GM10266 (cell line): ENCODE data around the gene NLRP7.

Experiments
- DNase-seq: peaks from one replicate; pipeline ENCODE4 v3.0.0; 2012; ENCODE audit errors: extremely low spot score
- TF ChIP-seq, protein P1 (sequence below): IDR thresholded peaks from 2 replicates; pipeline ENCODE4 v1.5.1; 2012; ENCODE audit warnings: mild to moderate bottlenecking, low read depth; ENCODE audit not compliant: control insufficient read depth, insufficient read depth; ENCODE audit errors: missing control alignments

The NLRP7 gene

DNA sequence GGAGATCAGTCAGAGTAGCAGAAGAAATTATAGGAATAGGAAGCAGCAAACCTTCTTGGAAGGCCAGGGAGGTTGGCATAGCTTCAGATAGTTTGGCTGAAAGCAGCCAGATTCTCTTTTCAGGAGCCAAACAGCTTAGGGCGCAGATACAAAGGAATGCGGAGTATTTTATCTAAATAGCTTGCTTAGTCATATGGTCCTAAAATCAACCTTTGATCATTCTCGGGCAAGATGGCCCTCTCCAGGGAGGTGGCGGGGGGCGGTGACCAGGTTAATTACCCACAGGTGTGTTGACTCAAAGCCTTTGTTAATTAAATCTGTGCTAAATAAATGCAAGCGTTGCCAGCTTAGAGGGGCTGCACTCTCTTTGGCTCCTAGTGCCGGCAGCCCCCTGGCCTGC lies 53.9 kb downstream of the NLRP7 start:
- DNase-seq = no peak
- TF ChIP-seq, protein P1, sequence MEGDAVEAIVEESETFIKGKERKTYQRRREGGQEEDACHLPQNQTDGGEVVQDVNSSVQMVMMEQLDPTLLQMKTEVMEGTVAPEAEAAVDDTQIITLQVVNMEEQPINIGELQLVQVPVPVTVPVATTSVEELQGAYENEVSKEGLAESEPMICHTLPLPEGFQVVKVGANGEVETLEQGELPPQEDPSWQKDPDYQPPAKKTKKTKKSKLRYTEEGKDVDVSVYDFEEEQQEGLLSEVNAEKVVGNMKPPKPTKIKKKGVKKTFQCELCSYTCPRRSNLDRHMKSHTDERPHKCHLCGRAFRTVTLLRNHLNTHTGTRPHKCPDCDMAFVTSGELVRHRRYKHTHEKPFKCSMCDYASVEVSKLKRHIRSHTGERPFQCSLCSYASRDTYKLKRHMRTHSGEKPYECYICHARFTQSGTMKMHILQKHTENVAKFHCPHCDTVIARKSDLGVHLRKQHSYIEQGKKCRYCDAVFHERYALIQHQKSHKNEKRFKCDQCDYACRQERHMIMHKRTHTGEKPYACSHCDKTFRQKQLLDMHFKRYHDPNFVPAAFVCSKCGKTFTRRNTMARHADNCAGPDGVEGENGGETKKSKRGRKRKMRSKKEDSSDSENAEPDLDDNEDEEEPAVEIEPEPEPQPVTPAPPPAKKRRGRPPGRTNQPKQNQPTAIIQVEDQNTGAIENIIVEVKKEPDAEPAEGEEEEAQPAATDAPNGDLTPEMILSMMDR = no peak

DNA sequence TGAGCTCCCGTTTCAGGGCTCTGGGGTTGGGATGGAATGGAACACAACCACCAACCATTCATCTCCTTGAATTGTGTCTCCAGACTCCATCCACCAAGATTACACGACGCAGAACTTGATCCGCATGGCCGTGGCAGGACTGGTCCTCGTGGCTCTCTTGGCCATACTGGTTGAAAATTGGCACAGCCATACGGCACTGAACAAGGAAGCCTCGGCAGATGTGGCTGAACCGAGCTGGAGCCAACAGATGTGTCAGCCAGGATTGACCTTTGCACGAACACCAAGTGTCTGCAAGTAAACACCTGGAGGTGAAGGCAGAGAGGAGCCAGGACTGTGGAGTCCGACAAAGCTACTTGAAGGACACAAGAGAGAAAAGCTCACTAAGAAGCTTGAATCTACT lies 57.8 kb downstream of the NLRP7 start:
- no peak for DNase-seq
- TF ChIP-seq, protein P1 = no peak

DNA sequence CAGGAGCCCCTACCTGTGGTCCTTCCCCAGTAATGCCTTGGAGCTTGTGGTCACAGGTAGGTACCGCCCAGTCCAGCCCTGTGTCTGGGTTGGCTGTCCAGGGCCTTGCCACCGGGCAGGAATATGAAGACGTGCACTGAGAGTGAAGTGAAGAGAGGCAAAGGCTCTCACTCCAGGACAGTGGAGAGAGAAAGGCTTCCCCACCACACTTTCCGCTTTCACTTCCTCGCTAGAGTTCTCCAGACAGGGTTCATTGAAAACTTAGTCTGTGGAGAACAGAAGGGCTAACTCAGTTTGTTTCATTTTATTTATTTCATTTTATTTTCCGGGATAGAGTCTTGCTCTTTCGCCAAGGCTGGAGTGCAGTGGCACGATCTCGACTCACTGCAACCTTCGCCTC lies 59.1 kb downstream of the NLRP7 start:
- TF ChIP-seq, protein P1 = no peak
- DNase-seq = no peak

DNA sequence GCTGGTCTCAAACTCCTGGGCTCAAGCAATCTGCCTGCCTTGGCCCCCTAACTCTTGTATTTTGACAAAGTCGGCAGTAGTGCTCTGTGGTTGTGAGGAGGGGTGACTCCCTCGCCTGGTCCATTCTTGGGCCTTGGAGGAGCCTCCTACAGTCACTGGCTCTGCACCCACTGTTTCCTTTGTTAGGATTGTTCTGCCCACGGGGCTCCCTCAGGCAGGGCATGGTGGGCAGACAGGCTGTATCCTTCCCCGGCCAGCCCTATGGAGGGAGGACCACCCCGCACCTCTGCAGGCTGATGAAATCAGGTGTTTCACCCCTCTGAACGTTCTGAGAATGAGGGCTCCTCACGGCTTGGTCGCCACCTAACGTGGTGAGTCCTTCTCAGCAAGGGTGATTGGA lies 64.1 kb downstream of the NLRP7 start:
- DNase-seq = no peak
- TF ChIP-seq, protein P1 = no peak

DNA sequence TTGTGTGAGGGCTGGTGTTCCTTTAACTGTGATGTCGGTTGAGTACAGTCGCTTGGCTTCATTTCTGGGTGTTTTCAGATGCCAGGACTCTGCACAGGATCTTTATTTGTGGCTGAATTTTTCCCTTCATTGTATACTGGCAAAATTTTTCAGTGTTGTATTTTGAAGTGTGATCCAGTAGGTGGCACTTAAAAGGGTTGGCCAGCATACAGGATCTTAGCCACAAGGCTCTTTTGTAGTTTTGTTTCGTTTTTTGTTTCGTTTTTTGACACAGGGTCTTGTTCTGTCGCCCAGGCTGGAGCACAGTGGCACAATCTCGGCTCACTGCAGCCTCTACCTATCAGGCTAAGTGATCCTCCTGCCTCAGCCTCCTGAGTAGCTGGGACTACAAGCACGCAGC lies 64.6 kb downstream of the NLRP7 start:
- DNase-seq = peak; percentile 45
- TF ChIP-seq, protein P1 = peak; percentile 25

DNA sequence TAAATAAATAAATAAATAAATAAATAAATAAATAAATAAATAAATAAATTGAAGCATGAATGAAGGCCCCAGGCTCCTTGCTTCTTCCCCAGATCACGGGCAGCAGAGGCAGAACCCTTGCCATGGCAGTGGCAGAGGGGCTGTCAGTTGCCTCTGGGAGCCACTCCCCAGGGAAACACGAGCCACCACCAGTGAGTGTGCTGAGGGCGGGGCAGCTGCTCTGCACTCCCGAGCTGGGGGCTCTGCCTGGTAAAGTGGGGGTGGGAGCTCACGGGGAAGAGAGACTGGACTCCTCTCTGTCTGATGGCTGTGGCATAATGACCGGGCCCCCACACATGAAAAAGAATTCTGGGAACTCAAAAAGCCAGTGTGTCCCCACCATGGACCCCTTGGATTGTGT lies 65.4 kb downstream of the NLRP7 start:
- DNase-seq = no peak
- TF ChIP-seq, protein P1 = no peak

DNA sequence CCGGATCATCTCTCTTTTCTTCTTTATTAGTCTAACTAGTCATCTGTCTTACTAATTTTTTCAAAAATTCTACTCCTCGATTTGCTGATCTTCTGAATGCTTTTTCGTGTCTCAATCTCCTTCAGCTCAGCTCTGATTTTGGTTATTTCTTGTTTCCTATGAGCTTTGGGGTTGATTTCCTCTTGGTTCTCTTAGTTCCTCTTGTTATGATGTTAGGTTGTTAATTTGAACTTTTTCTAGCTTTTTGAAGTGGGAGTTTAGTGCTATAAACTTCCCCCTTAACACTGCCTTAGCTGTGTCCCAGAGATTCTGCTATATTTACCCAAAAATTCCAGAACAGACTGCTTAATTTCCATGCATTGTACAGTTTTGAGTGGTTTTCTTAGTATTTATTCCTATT lies 69.9 kb downstream of the NLRP7 start:
- TF ChIP-seq, protein P1 = no peak
- DNase-seq = no peak
